GM23338 (cell line): ENCODE results near the gene MRPL20. TPM values are rescaled to one million over a fixed set of nuclear protein-coding genes. Genes with fewer than 3 reads are reported as not detected.

Source experiments
- ATAC-seq: fragments of 200-7000 bp; cut with Tn5 transposase; 3 replicates; pipeline ENCODE4 v1.9.1; 2020
- DNase-seq: peaks from one replicate; pipeline ENCODE4 v3.0.0-alpha.2; 2015; ENCODE audit warnings: low spot score
- H2AFZ ChIP-seq: fragments of 200-600 bp; sonication (generic); 2 replicates; pipeline ENCODE4 v1.8.0; 2016; ENCODE audit warnings: antibody characterized with exemption, mild to moderate bottlenecking, moderate library complexity
- H3F3A ChIP-seq: fragments of 200-600 bp; sonication (generic); replicated peaks from 2 replicates; pipeline ENCODE4 v1.8.0; 2017; ENCODE audit warnings: antibody characterized with exemption, mixed run types, low read depth
- H3K27ac ChIP-seq: fragments of 200-600 bp; sonication (generic); 2 replicates; pipeline ENCODE4 v1.6.1; 2016; ENCODE audit warnings: low read depth
- H3K27me3 ChIP-seq: fragments of 200-600 bp; sonication (generic); 2 replicates; pipeline ENCODE4 v1.8.0; 2016; ENCODE audit warnings: mild to moderate bottlenecking, mixed run types, moderate library complexity; ENCODE audit not compliant: insufficient read depth
- H3K36me3 ChIP-seq: fragments of 200-600 bp; sonication (generic); 2 replicates; pipeline ENCODE4 v1.8.0; 2016; ENCODE audit warnings: mild to moderate bottlenecking; ENCODE audit not compliant: insufficient read depth
- H3K4me1 ChIP-seq: fragments of 200-600 bp; sonication (generic); 2 replicates; pipeline ENCODE4 v1.8.0; 2016; ENCODE audit warnings: mild to moderate bottlenecking, moderate library complexity; ENCODE audit not compliant: insufficient read depth
- H3K4me2 ChIP-seq: fragments of 200-600 bp; sonication (generic); 2 replicates; pipeline ENCODE4 v1.7.1; 2017; ENCODE audit warnings: mixed run types
- H3K4me3 ChIP-seq: fragments of 200-600 bp; sonication (generic); 2 replicates; pipeline ENCODE4 v1.6.1; 2016; ENCODE audit warnings: mixed run types
- H3K79me2 ChIP-seq: fragments of 200-600 bp; sonication (generic); replicated peaks from 2 replicates; pipeline ENCODE4 v1.8.0; 2017; ENCODE audit warnings: mild to moderate bottlenecking; ENCODE audit not compliant: insufficient read depth
- H3K9me2 ChIP-seq: fragments of 200-600 bp; sonication (generic); 2 replicates; pipeline ENCODE4 v1.8.0; 2017; ENCODE audit not compliant: insufficient read depth
- H4K20me1 ChIP-seq: fragments of 200-600 bp; sonication (generic); replicated peaks from 2 replicates; pipeline ENCODE4 v1.8.0; 2017; ENCODE audit warnings: mild to moderate bottlenecking; ENCODE audit not compliant: insufficient read depth
- H3K27ac Mint-ChIP-seq: 2 replicates; pipeline ENCODE4 v1.8.0; 2020; ENCODE audit warnings: inconsistent platforms, mild to moderate bottlenecking, moderate library complexity, mixed read lengths
- H3K27me3 Mint-ChIP-seq: 3 replicates; pipeline ENCODE4 v1.8.0; 2022; ENCODE audit warnings: low read depth, mild to moderate bottlenecking, moderate library complexity, mixed read lengths, inconsistent platforms; ENCODE audit not compliant: insufficient read depth, poor library complexity
- H3K36me3 Mint-ChIP-seq: 3 replicates; pipeline ENCODE4 v1.8.0; 2021; ENCODE audit warnings: low read depth, mild to moderate bottlenecking, inconsistent platforms, moderate library complexity, mixed read lengths
- H3K4me1 Mint-ChIP-seq: 3 replicates; pipeline ENCODE4 v1.8.0; 2020; ENCODE audit warnings: mild to moderate bottlenecking, inconsistent platforms, mixed read lengths
- H3K4me3 Mint-ChIP-seq: 3 replicates; pipeline ENCODE4 v1.8.0; 2021; ENCODE audit warnings: moderate library complexity, mild to moderate bottlenecking, inconsistent platforms, mixed read lengths
- H3K9me3 Mint-ChIP-seq: 3 replicates; pipeline ENCODE4 v1.8.0; 2020; ENCODE audit warnings: moderate library complexity, mild to moderate bottlenecking, inconsistent platforms, mixed read lengths
- EZH2 ChIP-seq: fragments of 200-600 bp; sonication (generic); IDR thresholded peaks from one replicate; pipeline ENCODE4 v1.8.0; 2017; ENCODE audit warnings: antibody characterized with exemption, mild to moderate bottlenecking, low read depth; ENCODE audit not compliant: unreplicated experiment
- JUNB ChIP-seq: IDR thresholded peaks from one replicate; pipeline ENCODE4 v1.6.1; 2016; ENCODE audit warnings: antibody characterized with exemption; ENCODE audit not compliant: unreplicated experiment
- STAT1 ChIP-seq: IDR thresholded peaks from one replicate; pipeline ENCODE4 v1.6.1; 2016; ENCODE audit warnings: antibody characterized with exemption; ENCODE audit not compliant: unreplicated experiment
- polyA plus RNA-seq: library from polyadenylated mRNA; unstranded; fragments of >200 nt; fragmentation: Nextera tagmentation; extraction: Ambion mirVana; gene quantifications from 2 replicates; pipeline ENCODE4 v1.2.1, GENCODE V29; 2016
- total RNA-seq: library from RNA; depleted of rRNA; stranded (reverse); fragments of >200 nt; shearing (Covaris generic); gene quantifications from 2 replicates; pipeline ENCODE4 v1.2.3, GENCODE V29; 2014
- TF ChIP-seq, protein P1 (sequence below): fragments of 250-450 bp; sonication (Bioruptor Pico); IDR thresholded peaks from 2 replicates; pipeline ENCODE4 v1.5.0; 2020; ENCODE audit warnings: mild to moderate bottlenecking, moderate library complexity
- TF ChIP-seq, protein P2 (sequence below): IDR thresholded peaks from one replicate; pipeline ENCODE4 v1.6.1; 2018; ENCODE audit warnings: antibody characterized with exemption; ENCODE audit not compliant: unreplicated experiment

MRPL20 gene
- total and polyA plus RNA-seq, 2 experiments from 2014 or later, result 173 to 319 TPM

DNA sequence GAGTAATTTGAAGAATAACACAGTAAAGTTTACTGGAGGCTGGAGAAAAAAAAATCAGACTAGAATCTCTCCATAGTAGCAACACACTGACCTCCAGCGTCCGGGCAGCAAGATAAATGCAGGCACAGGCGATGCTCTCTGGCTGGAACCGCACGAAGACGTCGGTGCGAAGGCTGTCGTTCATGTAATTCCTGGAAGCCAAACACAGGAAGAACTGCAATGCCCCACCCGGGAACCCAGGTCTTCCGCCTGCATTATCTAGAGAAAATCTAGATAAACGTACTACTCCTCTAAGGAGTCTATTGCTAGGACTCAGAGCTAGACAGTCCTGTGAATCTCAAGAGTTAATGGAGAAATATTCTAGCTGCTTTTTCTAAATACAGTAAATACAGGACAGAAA, 16.4 kb downstream of the MRPL20 start:
- Histone ChIP-seq H3K27ac (no peak overlapping the region), H3K4me3 (no peak overlapping the region), H3K36me3 (peaks cover 88% of the 10 kb centered on the region), H3K4me2 (no peak overlapping the region), H2AFZ (no peak overlapping the region), H3F3A (peaks cover 47% of the 10 kb centered on the region), H3K4me1 (no peaks in the 10 kb centered on the region), H3K79me2 (peaks cover 33% of the 10 kb centered on the region), H4K20me1 (peaks cover 24% of the 10 kb centered on the region), H3K9me2 (no peaks in the 10 kb centered on the region), H3K27me3 (no peaks in the 10 kb centered on the region)
- ATAC-seq, result no peak
- no peak for DNase-seq
- H3K36me3 Mint-ChIP-seq, result peaks cover 99% of the 10 kb centered on the region
- no peak overlapping the region for H3K4me3 Mint-ChIP-seq
- H3K27me3 Mint-ChIP-seq, result peaks cover 4% of the 10 kb centered on the region
- H3K27ac Mint-ChIP-seq, result no peak overlapping the region
- TF ChIP-seq, protein P1, sequence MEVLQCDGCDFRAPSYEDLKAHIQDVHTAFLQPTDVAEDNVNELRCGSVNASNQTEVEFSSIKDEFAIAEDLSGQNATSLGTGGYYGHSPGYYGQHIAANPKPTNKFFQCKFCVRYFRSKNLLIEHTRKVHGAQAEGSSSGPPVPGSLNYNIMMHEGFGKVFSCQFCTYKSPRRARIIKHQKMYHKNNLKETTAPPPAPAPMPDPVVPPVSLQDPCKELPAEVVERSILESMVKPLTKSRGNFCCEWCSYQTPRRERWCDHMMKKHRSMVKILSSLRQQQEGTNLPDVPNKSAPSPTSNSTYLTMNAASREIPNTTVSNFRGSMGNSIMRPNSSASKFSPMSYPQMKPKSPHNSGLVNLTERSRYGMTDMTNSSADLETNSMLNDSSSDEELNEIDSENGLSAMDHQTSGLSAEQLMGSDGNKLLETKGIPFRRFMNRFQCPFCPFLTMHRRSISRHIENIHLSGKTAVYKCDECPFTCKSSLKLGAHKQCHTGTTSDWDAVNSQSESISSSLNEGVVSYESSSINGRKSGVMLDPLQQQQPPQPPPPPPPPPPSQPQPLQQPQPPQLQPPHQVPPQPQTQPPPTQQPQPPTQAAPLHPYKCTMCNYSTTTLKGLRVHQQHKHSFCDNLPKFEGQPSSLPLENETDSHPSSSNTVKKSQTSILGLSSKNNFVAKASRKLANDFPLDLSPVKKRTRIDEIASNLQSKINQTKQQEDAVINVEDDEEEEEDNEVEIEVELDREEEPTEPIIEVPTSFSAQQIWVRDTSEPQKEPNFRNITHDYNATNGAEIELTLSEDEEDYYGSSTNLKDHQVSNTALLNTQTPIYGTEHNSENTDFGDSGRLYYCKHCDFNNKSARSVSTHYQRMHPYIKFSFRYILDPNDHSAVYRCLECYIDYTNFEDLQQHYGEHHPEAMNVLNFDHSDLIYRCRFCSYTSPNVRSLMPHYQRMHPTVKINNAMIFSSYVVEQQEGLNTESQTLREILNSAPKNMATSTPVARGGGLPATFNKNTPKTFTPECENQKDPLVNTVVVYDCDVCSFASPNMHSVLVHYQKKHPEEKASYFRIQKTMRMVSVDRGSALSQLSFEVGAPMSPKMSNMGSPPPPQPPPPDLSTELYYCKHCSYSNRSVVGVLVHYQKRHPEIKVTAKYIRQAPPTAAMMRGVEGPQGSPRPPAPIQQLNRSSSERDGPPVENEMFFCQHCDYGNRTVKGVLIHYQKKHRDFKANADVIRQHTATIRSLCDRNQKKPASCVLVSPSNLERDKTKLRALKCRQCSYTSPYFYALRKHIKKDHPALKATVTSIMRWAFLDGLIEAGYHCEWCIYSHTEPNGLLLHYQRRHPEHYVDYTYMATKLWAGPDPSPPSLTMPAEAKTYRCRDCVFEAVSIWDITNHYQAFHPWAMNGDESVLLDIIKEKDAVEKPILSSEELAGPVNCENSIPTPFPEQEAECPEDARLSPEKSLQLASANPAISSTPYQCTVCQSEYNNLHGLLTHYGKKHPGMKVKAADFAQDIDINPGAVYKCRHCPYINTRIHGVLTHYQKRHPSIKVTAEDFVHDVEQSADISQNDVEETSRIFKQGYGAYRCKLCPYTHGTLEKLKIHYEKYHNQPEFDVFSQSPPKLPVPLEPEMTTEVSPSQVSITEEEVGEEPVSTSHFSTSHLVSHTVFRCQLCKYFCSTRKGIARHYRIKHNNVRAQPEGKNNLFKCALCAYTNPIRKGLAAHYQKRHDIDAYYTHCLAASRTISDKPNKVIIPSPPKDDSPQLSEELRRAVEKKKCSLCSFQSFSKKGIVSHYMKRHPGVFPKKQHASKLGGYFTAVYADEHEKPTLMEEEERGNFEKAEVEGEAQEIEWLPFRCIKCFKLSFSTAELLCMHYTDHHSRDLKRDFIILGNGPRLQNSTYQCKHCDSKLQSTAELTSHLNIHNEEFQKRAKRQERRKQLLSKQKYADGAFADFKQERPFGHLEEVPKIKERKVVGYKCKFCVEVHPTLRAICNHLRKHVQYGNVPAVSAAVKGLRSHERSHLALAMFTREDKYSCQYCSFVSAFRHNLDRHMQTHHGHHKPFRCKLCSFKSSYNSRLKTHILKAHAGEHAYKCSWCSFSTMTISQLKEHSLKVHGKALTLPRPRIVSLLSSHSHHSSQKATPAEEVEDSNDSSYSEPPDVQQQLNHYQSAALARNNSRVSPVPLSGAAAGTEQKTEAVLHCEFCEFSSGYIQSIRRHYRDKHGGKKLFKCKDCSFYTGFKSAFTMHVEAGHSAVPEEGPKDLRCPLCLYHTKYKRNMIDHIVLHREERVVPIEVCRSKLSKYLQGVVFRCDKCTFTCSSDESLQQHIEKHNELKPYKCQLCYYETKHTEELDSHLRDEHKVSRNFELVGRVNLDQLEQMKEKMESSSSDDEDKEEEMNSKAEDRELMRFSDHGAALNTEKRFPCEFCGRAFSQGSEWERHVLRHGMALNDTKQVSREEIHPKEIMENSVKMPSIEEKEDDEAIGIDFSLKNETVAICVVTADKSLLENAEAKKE (CRISPR knock-in tag), result no peak
- TF ChIP-seq STAT1 (no peak), EZH2 (no peak), JUNB (no peak)
- TF ChIP-seq, protein P2, sequence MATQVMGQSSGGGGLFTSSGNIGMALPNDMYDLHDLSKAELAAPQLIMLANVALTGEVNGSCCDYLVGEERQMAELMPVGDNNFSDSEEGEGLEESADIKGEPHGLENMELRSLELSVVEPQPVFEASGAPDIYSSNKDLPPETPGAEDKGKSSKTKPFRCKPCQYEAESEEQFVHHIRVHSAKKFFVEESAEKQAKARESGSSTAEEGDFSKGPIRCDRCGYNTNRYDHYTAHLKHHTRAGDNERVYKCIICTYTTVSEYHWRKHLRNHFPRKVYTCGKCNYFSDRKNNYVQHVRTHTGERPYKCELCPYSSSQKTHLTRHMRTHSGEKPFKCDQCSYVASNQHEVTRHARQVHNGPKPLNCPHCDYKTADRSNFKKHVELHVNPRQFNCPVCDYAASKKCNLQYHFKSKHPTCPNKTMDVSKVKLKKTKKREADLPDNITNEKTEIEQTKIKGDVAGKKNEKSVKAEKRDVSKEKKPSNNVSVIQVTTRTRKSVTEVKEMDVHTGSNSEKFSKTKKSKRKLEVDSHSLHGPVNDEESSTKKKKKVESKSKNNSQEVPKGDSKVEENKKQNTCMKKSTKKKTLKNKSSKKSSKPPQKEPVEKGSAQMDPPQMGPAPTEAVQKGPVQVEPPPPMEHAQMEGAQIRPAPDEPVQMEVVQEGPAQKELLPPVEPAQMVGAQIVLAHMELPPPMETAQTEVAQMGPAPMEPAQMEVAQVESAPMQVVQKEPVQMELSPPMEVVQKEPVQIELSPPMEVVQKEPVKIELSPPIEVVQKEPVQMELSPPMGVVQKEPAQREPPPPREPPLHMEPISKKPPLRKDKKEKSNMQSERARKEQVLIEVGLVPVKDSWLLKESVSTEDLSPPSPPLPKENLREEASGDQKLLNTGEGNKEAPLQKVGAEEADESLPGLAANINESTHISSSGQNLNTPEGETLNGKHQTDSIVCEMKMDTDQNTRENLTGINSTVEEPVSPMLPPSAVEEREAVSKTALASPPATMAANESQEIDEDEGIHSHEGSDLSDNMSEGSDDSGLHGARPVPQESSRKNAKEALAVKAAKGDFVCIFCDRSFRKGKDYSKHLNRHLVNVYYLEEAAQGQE, result no peak
- no peaks in the 10 kb centered on the region for H3K4me1 Mint-ChIP-seq
- H3K9me3 Mint-ChIP-seq, result no peaks in the 10 kb centered on the region
